SH-SY5Y (cell line): ENCODE measurements around the gene SCN1B.

Source experiments
- GATA2 ChIP-seq: IDR thresholded peaks from 2 replicates; pipeline ENCODE4 v1.6.1; 2011; ENCODE audit warnings: mild to moderate bottlenecking, low read depth, low read length
- GATA3 ChIP-seq: IDR thresholded peaks from 2 replicates; pipeline ENCODE4 v1.6.1; 2011; ENCODE audit warnings: low read depth, mild to moderate bottlenecking, low read length, moderate library complexity

The SCN1B gene

DNA sequence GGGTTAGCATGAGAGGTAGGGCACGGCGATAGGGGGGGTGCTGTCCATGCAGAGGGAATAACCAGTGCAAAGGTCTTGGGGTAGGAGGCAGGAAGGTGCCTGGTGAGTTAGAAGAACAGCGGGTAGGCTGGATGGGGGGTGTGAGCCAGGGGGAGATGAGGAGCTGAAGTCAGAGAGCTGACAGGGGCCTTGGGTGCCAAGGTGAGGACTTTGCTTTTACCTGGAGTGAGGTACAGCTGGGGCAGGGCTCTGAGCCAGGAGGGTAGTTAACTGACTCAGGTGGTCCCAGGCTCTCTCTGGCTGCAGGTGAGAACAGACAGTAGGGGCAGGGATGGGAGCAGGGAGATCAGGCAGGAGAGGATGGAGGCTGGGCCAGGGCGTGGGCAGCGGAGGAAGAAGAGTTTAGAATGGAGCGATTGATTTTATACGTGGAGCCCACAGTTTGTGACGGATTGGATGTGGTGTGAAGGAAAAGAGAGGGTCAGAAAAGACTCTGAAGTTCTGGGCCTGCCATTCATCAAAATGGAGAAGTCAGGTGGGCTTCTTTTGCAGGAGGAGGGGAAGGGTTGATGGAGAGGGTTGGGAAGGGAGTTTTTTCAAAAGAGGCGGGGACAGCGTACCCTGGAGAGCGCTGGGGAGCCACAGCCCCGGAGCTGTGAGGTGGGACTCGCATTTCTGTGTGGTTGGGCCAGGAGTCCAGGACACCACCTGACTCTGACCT lies 31.3 kb upstream of the SCN1B start:
- TF ChIP-seq GATA2 (no peak), GATA3 (no peak)

DNA sequence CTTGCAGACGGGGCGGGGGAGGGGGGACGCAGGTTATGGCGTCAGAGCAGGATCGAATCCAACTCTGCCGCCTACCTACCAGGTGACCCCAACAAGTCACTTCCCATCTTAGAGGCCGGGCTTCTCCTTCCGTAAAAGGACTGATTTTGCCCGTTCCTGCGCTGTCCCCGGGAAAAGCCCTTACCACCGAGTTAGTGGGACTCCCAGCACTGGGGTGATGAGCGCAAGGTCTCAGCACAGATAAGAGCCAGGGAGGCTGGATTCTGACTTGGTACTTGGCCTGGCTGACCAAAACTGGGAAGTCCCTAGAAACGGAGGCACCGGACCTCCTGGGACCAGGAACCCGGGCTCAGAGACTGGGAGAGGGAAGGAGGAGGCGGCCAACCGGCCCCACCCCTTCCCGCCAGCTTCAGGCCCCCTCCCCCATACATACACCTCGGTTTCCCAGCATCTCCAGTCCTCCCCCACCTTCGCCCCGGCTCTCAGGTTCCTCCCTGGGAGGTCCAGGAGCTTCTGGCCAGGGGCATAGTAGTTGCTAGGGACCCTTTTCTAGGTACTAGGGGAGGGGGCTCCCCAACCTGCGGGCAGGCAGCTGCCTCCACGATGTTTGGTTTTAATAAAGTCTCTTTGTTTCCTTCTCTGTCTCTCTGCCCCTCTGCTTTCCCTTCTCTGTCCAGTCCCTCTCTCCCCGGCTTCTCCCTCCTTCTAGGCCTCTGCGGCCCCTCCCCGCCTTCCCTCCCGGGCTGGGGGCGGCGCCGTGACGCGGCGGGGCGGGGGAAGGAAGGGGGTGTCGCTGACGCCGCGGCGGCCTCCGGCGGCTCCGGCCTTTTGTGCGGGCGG lies 30.6 kb upstream of the SCN1B start, which contains the start of gene GRAMD1A:
Gene GRAMD1A (plus strand): TSS at position 826 of the 840 bp plus-strand sequence. CDS start 156 bp downstream, outside the sequence.
- no peak for TF ChIP-seq GATA2
- TF ChIP-seq GATA3 = no peak

DNA sequence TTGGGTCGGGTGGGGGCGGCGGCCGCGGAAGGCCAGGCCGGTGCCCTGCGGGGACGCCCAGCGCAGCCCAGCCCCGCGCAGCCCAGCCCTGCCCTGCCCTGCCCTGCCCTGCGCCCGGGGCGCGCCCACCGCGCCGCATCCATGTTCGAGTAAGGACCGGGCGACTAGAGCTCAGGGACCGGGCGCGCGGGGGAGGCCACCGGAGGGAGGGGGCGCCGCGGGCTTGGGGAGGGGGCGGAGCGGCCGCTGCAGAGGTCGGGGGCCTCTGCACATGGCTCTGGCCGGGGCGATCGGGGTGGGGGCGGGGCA lies 30.0 kb upstream of the SCN1B start:
- TF ChIP-seq GATA2 (no peak), GATA3 (no peak)

DNA sequence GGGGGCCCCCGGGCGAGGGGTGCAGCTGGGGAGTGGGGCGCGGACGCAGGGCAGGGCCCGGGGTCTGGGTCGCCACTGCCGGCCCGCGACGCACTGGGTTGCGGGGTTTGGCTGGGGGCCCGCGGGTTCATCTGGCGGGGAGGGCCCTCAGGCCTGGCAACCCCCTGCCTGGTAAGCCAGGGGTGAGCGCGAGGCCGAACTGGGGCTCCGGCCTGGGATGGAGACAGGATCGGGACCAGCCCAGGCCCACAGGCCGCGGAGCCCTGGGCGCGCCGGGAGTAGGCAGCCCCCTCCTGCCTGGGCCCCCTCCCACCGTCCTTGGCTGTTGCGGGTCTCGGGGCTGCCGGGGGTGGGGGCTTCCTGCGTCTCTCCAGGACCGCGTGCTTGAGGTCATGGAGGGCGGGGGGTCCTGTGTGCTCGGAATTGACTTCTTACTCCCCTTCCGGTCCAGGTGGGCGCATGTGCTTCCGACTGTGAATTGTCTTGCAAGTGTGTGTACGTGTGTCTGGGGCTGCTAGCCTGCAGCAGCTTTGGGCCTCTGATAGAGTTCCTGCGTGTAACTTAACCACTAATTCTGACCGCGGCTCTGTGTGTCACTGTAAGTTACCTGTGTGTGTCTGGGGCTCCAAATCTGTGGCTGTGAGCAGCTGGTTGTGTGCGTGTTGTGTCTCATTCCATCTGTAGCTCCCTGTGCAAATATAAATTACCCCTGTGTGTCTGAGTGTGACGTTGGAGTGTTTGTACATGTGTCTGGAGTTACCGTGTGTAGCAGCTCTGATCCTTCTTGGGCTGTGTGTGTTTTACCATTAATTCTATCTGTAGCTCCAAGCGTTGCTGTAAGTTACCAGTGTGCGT lies 29.4 kb upstream of the SCN1B start:
- TF ChIP-seq GATA2 = no peak
- no peak for TF ChIP-seq GATA3

DNA sequence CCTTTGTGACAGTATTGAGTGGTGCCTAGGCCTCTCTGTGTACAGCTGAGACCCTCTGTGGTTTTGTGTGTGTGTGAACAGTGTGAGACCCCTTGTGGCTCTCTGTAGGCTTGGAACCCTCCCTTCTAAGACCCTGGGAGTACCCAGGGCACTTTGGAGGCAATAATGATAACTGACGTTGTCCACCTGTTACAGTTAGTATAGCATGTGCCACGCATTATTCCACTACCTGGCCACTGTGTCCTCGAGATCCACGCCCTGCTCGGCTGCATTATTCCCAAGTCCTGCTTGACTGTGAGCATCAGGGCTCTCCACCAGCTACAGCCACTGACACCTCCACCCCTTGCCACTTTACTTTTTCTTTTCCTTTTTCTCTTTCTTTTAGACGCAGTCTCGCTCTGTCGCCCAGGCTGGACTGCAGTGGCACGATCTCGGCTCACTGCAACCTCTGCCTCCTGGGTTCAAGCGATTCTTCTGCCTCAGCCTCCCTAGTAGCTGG lies 28.2 kb upstream of the SCN1B start:
- TF ChIP-seq GATA2 (no peak), GATA3 (no peak)

DNA sequence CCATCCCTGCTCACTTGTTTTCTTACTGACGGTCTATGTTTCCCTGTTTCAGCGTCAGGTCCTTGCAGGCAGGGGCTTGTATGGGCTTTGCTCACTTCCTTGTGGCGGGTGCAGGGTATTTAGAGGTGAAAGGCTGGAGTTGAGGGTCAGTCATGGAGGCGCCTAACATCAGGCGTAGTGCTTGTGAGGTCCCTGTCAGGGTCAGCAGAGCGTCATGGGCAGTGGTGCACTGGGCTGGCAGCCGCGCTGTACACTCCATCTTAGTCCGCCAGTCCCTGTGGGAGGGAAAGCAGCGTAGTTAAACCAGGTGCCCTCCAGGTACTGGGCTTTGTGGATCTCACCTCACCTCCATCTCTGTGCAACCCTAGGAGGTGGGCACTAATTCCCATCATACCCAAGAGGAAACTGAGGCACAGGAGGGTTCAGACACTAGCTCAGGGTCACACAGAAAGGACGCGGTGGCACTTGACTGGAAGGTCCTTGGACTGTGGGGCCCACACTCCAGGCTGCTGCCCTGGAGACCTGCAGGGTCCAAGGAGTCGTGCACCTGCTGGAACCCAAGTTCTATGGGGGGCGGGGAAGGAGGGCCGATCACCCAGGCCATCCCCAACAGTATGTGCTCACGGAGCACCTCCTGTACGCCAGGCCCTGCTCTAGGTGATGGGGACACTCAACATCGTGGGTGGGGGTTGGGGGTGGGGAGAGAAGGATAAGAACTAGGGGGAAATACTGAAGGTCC lies 25.6 kb upstream of the SCN1B start:
- TF ChIP-seq GATA3 (no peak), GATA2 (no peak)

DNA sequence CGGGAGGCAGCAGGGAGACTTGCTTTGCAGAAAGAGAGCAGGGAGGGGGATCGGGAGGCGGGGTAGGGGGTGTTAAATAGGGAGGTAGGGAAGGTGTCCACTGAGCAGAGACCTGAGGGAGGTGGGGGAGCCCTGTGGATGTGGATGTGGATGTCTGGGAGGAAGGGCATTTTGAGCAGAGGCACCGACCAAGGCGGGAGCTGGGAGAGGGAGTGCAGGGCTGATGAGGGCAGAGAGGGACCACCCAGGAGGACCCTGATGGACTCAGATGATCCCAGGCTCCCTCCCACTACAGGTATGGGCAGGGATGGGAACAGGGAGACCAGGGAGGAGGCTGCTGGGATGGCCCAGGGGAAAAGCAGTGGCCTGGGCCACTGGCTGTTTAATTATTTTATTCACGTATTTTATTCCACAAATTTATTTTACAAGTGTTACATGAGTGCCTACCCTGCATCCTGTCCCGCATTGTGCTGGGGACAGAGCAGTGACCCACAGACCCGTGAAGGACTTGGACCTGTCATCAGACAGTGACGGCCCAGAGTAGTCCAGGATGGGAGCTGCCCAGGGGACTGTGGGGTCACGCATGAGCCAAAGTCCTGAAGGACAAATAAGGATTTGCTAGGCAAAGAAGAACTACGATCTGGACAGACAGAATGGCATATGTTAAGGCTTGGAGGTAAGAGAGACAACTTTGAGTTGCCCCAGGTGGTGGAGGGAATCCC lies 24.9 kb upstream of the SCN1B start:
- TF ChIP-seq GATA2 = no peak
- no peak for TF ChIP-seq GATA3

DNA sequence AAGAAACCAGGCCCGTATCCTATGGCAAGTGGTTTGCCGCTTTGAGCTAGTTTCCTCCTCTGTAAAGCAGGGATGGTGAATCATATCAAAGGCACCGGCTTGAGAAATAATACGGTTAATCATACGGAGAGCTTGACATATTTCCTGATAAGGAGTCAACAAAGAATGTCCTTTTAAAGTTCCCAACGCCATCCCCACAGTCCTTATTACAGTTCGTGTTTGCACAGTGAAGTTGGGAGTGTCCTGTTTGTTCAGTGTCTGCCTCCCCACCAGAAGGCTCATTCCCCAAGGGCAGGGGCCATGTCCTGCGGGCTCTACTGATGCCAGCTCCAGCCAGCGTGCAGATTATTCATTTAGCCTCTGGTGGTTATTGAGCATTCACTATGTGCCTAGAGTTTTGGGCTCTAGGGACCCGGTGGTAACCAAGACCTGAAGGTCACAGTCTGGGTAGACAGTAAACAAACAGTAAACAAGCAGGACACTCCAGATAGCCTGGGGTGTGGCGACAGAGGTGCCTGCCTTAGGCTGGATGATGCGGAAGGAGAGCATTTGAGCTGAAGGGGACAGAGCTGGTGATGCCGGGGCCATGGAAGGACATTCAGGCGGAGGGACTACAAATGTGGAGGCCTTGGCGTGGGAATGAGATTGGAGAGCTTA lies 23.8 kb upstream of the SCN1B start:
- TF ChIP-seq GATA2 = no peak
- no peak for TF ChIP-seq GATA3

DNA sequence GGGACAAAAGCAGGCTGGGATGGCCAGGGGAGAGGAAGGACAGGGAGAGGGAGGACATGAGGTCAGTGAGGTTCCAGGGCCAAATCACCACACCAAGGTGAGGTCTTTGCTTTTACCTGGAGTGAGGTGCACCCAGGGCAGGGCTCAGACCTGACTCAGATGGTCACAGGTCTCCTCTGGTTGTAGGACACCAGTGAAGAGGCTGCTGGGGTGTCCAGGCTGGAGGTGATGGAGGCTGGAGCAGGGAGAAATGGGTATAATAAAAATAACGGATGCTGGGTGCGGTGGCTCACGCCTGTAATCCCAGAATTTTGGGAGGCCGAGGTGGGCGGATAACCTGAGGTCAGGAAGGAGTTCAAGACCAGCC lies 23.3 kb upstream of the SCN1B start:
- TF ChIP-seq GATA2 = no peak
- TF ChIP-seq GATA3 = no peak

DNA sequence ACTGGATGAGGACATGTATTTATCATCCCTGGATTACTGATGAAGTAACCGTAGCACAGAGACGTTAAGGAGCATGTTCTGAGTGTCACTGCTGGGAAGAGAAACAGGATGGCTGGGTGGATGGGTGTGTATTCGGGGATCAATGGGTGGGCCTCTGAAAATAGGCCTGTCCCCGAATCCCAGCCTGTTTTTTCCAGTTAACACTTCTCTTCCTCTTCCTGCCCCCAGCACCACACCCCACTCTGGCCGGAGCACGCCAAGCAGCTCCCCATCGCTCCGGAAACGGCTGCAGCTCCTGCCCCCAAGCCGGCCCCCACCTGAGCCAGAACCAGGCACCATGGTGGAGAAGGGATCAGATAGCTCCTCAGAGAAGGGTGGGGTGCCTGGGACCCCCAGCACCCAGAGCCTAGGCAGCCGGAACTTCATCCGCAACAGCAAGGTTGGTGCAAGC lies 21.4 kb upstream of the SCN1B start:
- no peak for TF ChIP-seq GATA3
- no peak for TF ChIP-seq GATA2

DNA sequence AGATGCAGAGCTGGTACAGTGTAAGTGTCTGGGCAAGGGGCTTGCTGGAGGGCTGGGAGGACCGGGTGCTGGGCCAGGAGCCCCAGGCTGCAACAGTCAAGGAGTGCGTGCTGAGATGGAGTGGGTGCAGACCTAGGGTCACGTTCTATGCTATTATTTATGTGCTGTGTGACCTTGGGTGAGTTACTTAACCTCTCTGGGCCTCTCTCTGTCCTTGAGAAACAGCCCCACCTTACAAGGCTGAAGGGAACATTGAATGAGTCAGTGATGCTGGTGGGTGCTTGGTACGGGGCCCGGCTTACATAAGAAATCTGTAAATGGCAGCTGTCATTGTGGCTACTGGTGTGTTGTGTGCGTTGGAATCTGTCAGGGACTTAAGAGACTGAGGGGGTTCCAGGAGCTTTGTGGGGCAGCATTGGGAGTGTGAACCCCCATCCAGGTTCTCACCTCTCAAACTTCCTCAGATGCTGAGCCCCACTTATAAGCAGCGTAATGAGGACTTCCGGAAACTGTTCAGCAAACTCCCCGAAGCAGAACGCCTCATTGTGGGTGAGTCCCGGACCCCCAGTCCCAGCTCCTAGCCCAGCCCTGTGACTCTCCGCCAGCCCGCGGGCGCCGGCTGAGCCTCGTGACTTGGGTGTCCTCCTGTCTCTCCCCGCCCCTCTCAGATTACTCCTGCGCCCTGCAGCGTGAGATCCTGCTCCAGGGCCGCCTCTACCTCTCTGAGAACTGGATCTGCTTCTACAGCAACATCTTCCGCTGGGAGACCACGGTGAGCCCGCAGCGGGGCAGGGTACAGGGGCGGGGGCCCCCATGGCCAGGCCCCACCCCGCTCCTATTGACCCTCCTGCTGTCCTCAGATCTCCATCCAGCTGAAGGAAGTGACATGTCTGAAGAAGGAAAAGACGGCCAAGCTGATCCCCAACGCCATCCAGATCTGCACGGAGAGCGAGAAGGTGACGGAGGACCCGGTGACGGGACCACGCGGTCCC lies 20.6 kb upstream of the SCN1B start:
- TF ChIP-seq GATA3 (no peak), GATA2 (no peak)

DNA sequence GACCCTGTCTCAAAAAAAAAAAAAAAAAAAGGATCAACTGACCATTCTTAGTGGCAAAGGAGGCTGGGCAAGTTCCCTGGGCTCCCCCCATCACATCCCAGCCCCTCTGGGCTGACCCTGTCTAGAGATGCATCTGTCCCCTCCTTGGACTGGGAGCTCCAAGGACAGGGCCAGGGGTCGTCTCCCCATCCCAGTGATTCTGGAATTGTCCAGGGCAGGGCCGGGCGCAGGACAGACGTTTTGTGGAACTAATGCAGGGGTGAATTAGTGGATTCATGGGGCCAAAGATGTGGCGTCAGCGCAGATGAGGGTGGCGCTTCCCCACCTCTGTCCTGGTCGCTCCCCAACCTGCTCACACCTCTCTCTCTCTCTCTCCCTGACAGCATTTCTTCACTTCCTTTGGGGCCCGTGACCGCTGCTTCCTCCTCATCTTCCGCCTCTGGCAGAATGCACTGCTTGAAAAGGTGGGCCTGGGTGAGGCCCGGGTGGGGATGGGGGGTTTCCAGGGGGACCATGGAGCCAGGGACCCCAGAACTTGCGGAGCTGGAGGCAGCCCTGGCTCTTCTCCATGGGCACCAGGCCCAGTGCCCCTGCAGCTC lies 19.1 kb upstream of the SCN1B start:
- TF ChIP-seq GATA3 = no peak
